Tibial nerve (tissue), 3 donors: Measurements from ENCODE around the gene CCDC13.

ENCODE experiments used
- POLR2A ChIP-seq, 2 donors: fragments of 450-650 bp; IDR thresholded peaks; one replicate each; pipeline ENCODE4 v1.6.1; 2017; ENCODE audit warnings: antibody characterized with exemption in 2 of 2, mild to moderate bottlenecking in 2 of 2, moderate library complexity in 2 of 2
- TF ChIP-seq, protein P1 (sequence below), 5 experiments: fragments of 200-600 bp in 3 of 5; fragments of 450-650 bp in 2 of 5; sonication (generic) in 3 of 5; IDR thresholded peaks; one replicate each; pipeline ENCODE4 v1.5.1; 2016 to 2019; ENCODE audit warnings: antibody characterized with exemption in 5 of 5, mild to moderate bottlenecking in 3 of 5, moderate library complexity in 2 of 5

DNA sequence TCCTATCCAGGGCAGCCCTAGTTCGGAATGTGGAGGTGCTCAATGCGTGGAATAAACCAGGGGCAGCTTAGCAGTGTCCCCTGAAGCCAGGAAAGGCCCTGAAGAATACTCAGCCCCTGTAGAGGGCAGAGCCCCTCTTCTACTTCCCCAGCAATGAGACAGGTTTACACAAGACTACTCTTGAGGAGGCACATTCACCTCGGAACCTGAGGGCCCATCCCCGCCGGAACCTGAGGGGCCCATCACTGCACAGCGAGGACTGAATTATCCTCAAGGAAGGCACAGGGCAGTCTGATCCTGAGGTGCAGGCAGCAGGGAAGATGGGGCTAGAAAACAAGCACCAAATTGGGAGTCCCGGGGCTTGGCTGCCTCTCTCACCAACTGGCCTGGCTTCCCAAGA lies 22.2 kb downstream of the CCDC13 start:
- TF ChIP-seq, protein P1, sequence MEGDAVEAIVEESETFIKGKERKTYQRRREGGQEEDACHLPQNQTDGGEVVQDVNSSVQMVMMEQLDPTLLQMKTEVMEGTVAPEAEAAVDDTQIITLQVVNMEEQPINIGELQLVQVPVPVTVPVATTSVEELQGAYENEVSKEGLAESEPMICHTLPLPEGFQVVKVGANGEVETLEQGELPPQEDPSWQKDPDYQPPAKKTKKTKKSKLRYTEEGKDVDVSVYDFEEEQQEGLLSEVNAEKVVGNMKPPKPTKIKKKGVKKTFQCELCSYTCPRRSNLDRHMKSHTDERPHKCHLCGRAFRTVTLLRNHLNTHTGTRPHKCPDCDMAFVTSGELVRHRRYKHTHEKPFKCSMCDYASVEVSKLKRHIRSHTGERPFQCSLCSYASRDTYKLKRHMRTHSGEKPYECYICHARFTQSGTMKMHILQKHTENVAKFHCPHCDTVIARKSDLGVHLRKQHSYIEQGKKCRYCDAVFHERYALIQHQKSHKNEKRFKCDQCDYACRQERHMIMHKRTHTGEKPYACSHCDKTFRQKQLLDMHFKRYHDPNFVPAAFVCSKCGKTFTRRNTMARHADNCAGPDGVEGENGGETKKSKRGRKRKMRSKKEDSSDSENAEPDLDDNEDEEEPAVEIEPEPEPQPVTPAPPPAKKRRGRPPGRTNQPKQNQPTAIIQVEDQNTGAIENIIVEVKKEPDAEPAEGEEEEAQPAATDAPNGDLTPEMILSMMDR (IDR thresholded peaks at IDR 0.05) = no peak
- no peak for TF ChIP-seq POLR2A (IDR thresholded peaks at IDR 0.05)
